ENCODE measurements around the gene PCA3.
"Not testable (repeated sequence)": the region's sequence is repeated elsewhere in the genome, so short reads cannot be mapped to it uniquely, and the experiment has no call there.

PCA3 gene

GRCh38 chr9:76734716-76735115 lies 29.5 kb upstream of the PCA3 start:
- H3K4me3 ChIP-seq (replicated peaks; ENCODE audit: low read depth, low read length) = no peak overlapping the region
- no peak for TF ChIP-seq CTCF (IDR thresholded peaks at IDR 0.05; ENCODE audit: low read depth, low read length, missing control alignments)
- no peak for DNase-seq (ENCODE audit: extremely low read depth, low read depth)

- TF ChIP-seq CTCF (IDR thresholded peaks at IDR 0.05; ENCODE audit: low read depth, low read length, missing control alignments) = no peak
- DNase-seq (ENCODE audit: extremely low read depth, low read depth) = no peak
- H3K4me3 ChIP-seq (replicated peaks; ENCODE audit: low read depth, low read length) = no peak overlapping the region
Measured at GRCh38 chr9:76737154-76737902, 26.9 kb upstream of the PCA3 start.

GRCh38 chr9:76738402-76738801 lies 25.8 kb upstream of the PCA3 start:
- TF ChIP-seq CTCF (IDR thresholded peaks at IDR 0.05; ENCODE audit: low read depth, low read length, missing control alignments) = no peak
- no peak overlapping the region for H3K4me3 ChIP-seq (replicated peaks; ENCODE audit: low read depth, low read length)
- no peak for DNase-seq (ENCODE audit: extremely low read depth, low read depth)

- TF ChIP-seq CTCF (IDR thresholded peaks at IDR 0.05; ENCODE audit: low read depth, low read length, missing control alignments) = no peak
- no peak overlapping the region for H3K4me3 ChIP-seq (replicated peaks; ENCODE audit: low read depth, low read length)
- DNase-seq (ENCODE audit: extremely low read depth, low read depth) = no peak
Measured at GRCh38 chr9:76741524-76741923, 22.7 kb upstream of the PCA3 start.

- not testable (repeated sequence) for H3K4me3 ChIP-seq (replicated peaks; ENCODE audit: low read depth, low read length); DNase-seq (ENCODE audit: extremely low read depth, low read depth)
Measured at GRCh38 chr9:76742890-76743289, 21.3 kb upstream of the PCA3 start.

GRCh38 chr9:76743931-76744330 lies 20.3 kb upstream of the PCA3 start:
- no peak for DNase-seq (ENCODE audit: extremely low read depth, low read depth)
- no peak overlapping the region for H3K4me3 ChIP-seq (replicated peaks; ENCODE audit: low read depth, low read length)
- TF ChIP-seq CTCF (IDR thresholded peaks at IDR 0.05; ENCODE audit: low read depth, low read length, missing control alignments) = no peak

GRCh38 chr9:76744336-76744735 lies 19.9 kb upstream of the PCA3 start:
- no peak for DNase-seq (ENCODE audit: extremely low read depth, low read depth)
- TF ChIP-seq CTCF (IDR thresholded peaks at IDR 0.05; ENCODE audit: low read depth, low read length, missing control alignments) = no peak
- H3K4me3 ChIP-seq (replicated peaks; ENCODE audit: low read depth, low read length) = no peak overlapping the region

All from HFF-Myc (cell line).